ENCODE measurements around the gene PDLIM5.
"Not testable (repeated sequence)": the region's sequence is repeated elsewhere in the genome, so short reads cannot be mapped to it uniquely, and the experiment has no call there.

Gene PDLIM5

GRCh38 chr4:94459462-94460161 lies 7.9 kb downstream of the PDLIM5 start:
- ATAC-seq (ENCODE audit: low read depth) = no peak
- H3K4me3 Mint-ChIP-seq = no peak overlapping the region
- H3K9me3 Mint-ChIP-seq = no peaks in the 10 kb centered on the region
- H3K27me3 Mint-ChIP-seq = no peaks in the 10 kb centered on the region
- DNase-seq (ENCODE audit: low spot score in 2 of 2) = no peak
- peaks cover 11% of the 10 kb centered on the region for H3K4me1 Mint-ChIP-seq
- no peak overlapping the region for H3K27ac Mint-ChIP-seq
- H3K36me3 Mint-ChIP-seq = peaks cover 5% of the 10 kb centered on the region

- Mint-ChIP-seq H3K9me3 (no peaks in the 10 kb centered on the region), H3K4me1 (peaks cover 9% of the 10 kb centered on the region), H3K4me3 (no peak overlapping the region), H3K36me3 (peaks cover 5% of the 10 kb centered on the region), H3K27me3 (no peaks in the 10 kb centered on the region), H3K27ac (no peak overlapping the region)
- DNase-seq (ENCODE audit: low spot score in 2 of 2) (no peak), ATAC-seq (ENCODE audit: low read depth) (no peak)
Measured at GRCh38 chr4:94461506-94461905, 9.8 kb downstream of the PDLIM5 start.

- DNase-seq (ENCODE audit: low spot score in 2 of 2) (no peak), ATAC-seq (ENCODE audit: low read depth) (no peak)
- H3K27ac Mint-ChIP-seq = no peak overlapping the region
- peaks cover 8% of the 10 kb centered on the region for H3K4me1 Mint-ChIP-seq
- no peaks in the 10 kb centered on the region for H3K9me3 Mint-ChIP-seq
- H3K36me3 Mint-ChIP-seq = peaks cover 5% of the 10 kb centered on the region
- no peaks in the 10 kb centered on the region for H3K27me3 Mint-ChIP-seq
- H3K4me3 Mint-ChIP-seq = no peak overlapping the region
Measured at GRCh38 chr4:94462572-94462971, 10.8 kb downstream of the PDLIM5 start.

GRCh38 chr4:94463771-94464170 lies 12.0 kb downstream of the PDLIM5 start:
- Mint-ChIP-seq H3K4me1 (peaks cover 5% of the 10 kb centered on the region), H3K27ac (no peak overlapping the region), H3K9me3 (no peaks in the 10 kb centered on the region), H3K27me3 (no peaks in the 10 kb centered on the region), H3K36me3 (peaks cover 7% of the 10 kb centered on the region), H3K4me3 (no peak overlapping the region)
- DNase-seq (ENCODE audit: low spot score in 2 of 2) (no peak), ATAC-seq (ENCODE audit: low read depth) (no peak)

- no peaks in the 10 kb centered on the region for H3K27me3 Mint-ChIP-seq
- H3K4me1 Mint-ChIP-seq = peaks cover 8% of the 10 kb centered on the region
- ATAC-seq (ENCODE audit: low read depth) (no peak), DNase-seq (ENCODE audit: low spot score in 2 of 2) (no peak)
- H3K9me3 Mint-ChIP-seq = peaks cover 2% of the 10 kb centered on the region
- no peak overlapping the region for H3K4me3 Mint-ChIP-seq
- H3K36me3 Mint-ChIP-seq = peaks cover 13% of the 10 kb centered on the region
- no peak overlapping the region for H3K27ac Mint-ChIP-seq
Measured at GRCh38 chr4:94466371-94466770, 14.6 kb downstream of the PDLIM5 start.

- H3K27me3 Mint-ChIP-seq = no peaks in the 10 kb centered on the region
- H3K9me3 Mint-ChIP-seq = peaks cover 2% of the 10 kb centered on the region
- no peak overlapping the region for H3K27ac Mint-ChIP-seq
- H3K4me1 Mint-ChIP-seq = peaks cover 8% of the 10 kb centered on the region
- DNase-seq (ENCODE audit: low spot score in 2 of 2) (no peak), ATAC-seq (ENCODE audit: low read depth) (no peak)
- H3K4me3 Mint-ChIP-seq = no peak overlapping the region
- H3K36me3 Mint-ChIP-seq = peaks cover 13% of the 10 kb centered on the region
Measured at GRCh38 chr4:94466923-94467322, 15.2 kb downstream of the PDLIM5 start.

- peaks cover 2% of the 10 kb centered on the region for H3K9me3 Mint-ChIP-seq
- no peaks in the 10 kb centered on the region for H3K27me3 Mint-ChIP-seq
- no peak overlapping the region for H3K4me3 Mint-ChIP-seq
- no peak overlapping the region for H3K27ac Mint-ChIP-seq
- no peak for DNase-seq (ENCODE audit: low spot score in 2 of 2)
- peaks cover 12% of the 10 kb centered on the region for H3K4me1 Mint-ChIP-seq
- H3K36me3 Mint-ChIP-seq = peaks cover 17% of the 10 kb centered on the region
- no peak for ATAC-seq (ENCODE audit: low read depth)
Measured at GRCh38 chr4:94468093-94468769, 16.5 kb downstream of the PDLIM5 start.

- H3K9me3 Mint-ChIP-seq = peaks cover 2% of the 10 kb centered on the region
- no peak for ATAC-seq (ENCODE audit: low read depth)
- H3K27ac Mint-ChIP-seq = no peak overlapping the region
- no peak for DNase-seq (ENCODE audit: low spot score in 2 of 2)
- H3K36me3 Mint-ChIP-seq = peaks cover 17% of the 10 kb centered on the region
- H3K4me1 Mint-ChIP-seq = peaks cover 9% of the 10 kb centered on the region
- no peaks in the 10 kb centered on the region for H3K27me3 Mint-ChIP-seq
- H3K4me3 Mint-ChIP-seq = no peak overlapping the region
Measured at GRCh38 chr4:94469221-94469784, 17.6 kb downstream of the PDLIM5 start.

- peaks cover 9% of the 10 kb centered on the region for H3K4me1 Mint-ChIP-seq
- ATAC-seq (ENCODE audit: low read depth) (no peak), DNase-seq (ENCODE audit: low spot score in 2 of 2) (no peak)
- H3K27me3 Mint-ChIP-seq = no peaks in the 10 kb centered on the region
- peaks cover 17% of the 10 kb centered on the region for H3K36me3 Mint-ChIP-seq
- peaks cover 2% of the 10 kb centered on the region for H3K9me3 Mint-ChIP-seq
- no peak overlapping the region for H3K27ac Mint-ChIP-seq
- no peak overlapping the region for H3K4me3 Mint-ChIP-seq
Measured at GRCh38 chr4:94470132-94470531, 18.4 kb downstream of the PDLIM5 start.

GRCh38 chr4:94470782-94471181 lies 19.0 kb downstream of the PDLIM5 start:
- Mint-ChIP-seq H3K36me3 (peaks cover 14% of the 10 kb centered on the region), H3K4me1 (peaks cover 13% of the 10 kb centered on the region)
- H3K27me3 Mint-ChIP-seq; H3K4me3 Mint-ChIP-seq; H3K9me3 Mint-ChIP-seq; H3K27ac Mint-ChIP-seq; DNase-seq (ENCODE audit: low spot score in 2 of 2); ATAC-seq (ENCODE audit: low read depth): not testable (repeated sequence)

- peaks cover 13% of the 10 kb centered on the region for H3K36me3 Mint-ChIP-seq
- no peak for DNase-seq (ENCODE audit: low spot score in 2 of 2)
- H3K9me3 Mint-ChIP-seq = peaks cover 2% of the 10 kb centered on the region
- H3K27me3 Mint-ChIP-seq = no peaks in the 10 kb centered on the region
- H3K4me3 Mint-ChIP-seq = no peak overlapping the region
- no peak overlapping the region for H3K27ac Mint-ChIP-seq
- peaks cover 17% of the 10 kb centered on the region for H3K4me1 Mint-ChIP-seq
- ATAC-seq (ENCODE audit: low read depth) = no peak
Measured at GRCh38 chr4:94472056-94472826, 20.5 kb downstream of the PDLIM5 start.

- Mint-ChIP-seq H3K4me1 (peaks cover 12% of the 10 kb centered on the region), H3K36me3 (peaks cover 6% of the 10 kb centered on the region)
Measured at GRCh38 chr4:94475050-94475449, 23.3 kb downstream of the PDLIM5 start.

GRCh38 chr4:94475794-94476193 lies 24.1 kb downstream of the PDLIM5 start:
- Mint-ChIP-seq H3K9me3 (no peaks in the 10 kb centered on the region), H3K36me3 (peaks cover 4% of the 10 kb centered on the region), H3K4me1 (peaks cover 16% of the 10 kb centered on the region), H3K27ac (no peak overlapping the region), H3K4me3 (no peak overlapping the region), H3K27me3 (no peaks in the 10 kb centered on the region)
- DNase-seq (ENCODE audit: low spot score in 2 of 2) (no peak), ATAC-seq (ENCODE audit: low read depth) (no peak)

More at GRCh38 chr4:94475050-94475449, 23.3 kb downstream of the PDLIM5 start:
- no peaks in the 10 kb centered on the region for H3K27me3 Mint-ChIP-seq
- peaks cover 2% of the 10 kb centered on the region for H3K9me3 Mint-ChIP-seq
- DNase-seq (ENCODE audit: low spot score in 2 of 2) (no peak), ATAC-seq (ENCODE audit: low read depth) (no peak)
- H3K27ac Mint-ChIP-seq = no peak overlapping the region
- H3K4me3 Mint-ChIP-seq = no peak overlapping the region

- H3K27ac Mint-ChIP-seq = no peak overlapping the region
- DNase-seq (ENCODE audit: low spot score in 2 of 2) (no peak), ATAC-seq (ENCODE audit: low read depth) (no peak)
- no peaks in the 10 kb centered on the region for H3K27me3 Mint-ChIP-seq
- H3K9me3 Mint-ChIP-seq = no peaks in the 10 kb centered on the region
- H3K4me3 Mint-ChIP-seq = no peak overlapping the region
- peaks cover 16% of the 10 kb centered on the region for H3K4me1 Mint-ChIP-seq
- H3K36me3 Mint-ChIP-seq = peaks cover 4% of the 10 kb centered on the region
Measured at GRCh38 chr4:94477227-94477626, 25.5 kb downstream of the PDLIM5 start.

All from memory B cell (primary cell).